ENCODE data around the gene SLC31A1. TPM values are rescaled to one million over a fixed set of nuclear protein-coding genes. Genes with fewer than 3 reads are reported as not detected.

Gene SLC31A1
- total RNA-seq, 8 experiments from 2014 or later, result 10.9 to 25.5 (median 18.7) TPM

- in situ Hi-C loops (cut with MboI; ENCODE audit: low pct_unique_long_range_greater_than_20kb in 2 of 9, low sequenced_read_pairs in 9 of 9, unreplicated experiment in 9 of 9), result no loop called here
These were observed 21.5 kb upstream of the SLC31A1 start for GRCh38 chr9:113199683-113200329.

GRCh38 chr9:113205432-113205831 lies 15.9 kb upstream of the SLC31A1 start:
- peak in 2 of 8 experiments; percentile 82 to 84 for ATAC-seq (replicated peaks in 6 of 8)
- Histone ChIP-seq H3K4me1 (replicated peaks in 1 of 2) (no peaks in the 10 kb centered on the region), H3K27ac (no peak overlapping the region), H3K4me3 (no peak overlapping the region)
- WGBS, 10 experiments, result 25 to 100% (median 89%) methylated on average over 1 to 2 of the region's 2 CpGs
- in situ Hi-C loops (cut with MboI; ENCODE audit: low pct_unique_long_range_greater_than_20kb in 2 of 9, low sequenced_read_pairs in 9 of 9, unreplicated experiment in 9 of 9), result no loop called here

More at GRCh38 chr9:113199683-113200329, 21.5 kb upstream of the SLC31A1 start:
- no peaks in the 10 kb centered on the region for H3K4me1 ChIP-seq (replicated peaks in 1 of 2)
- WGBS, 10 experiments, result 81 to 100% (median 96%) methylated on average over 1 to 4 of the region's 4 CpGs; no CpG with 5 or more reads in 1 of the 10 experiments
- no peak for ATAC-seq (replicated peaks in 6 of 8)
- H3K4me3 ChIP-seq, result no peak overlapping the region
- no peak overlapping the region for H3K27ac ChIP-seq

GRCh38 chr9:113205861-113206260 lies 15.5 kb upstream of the SLC31A1 start:
- Histone ChIP-seq H3K4me3 (no peak overlapping the region), H3K27ac (no peak overlapping the region), H3K4me1 (replicated peaks in 1 of 2) (no peaks in the 10 kb centered on the region)
- WGBS, 10 experiments, result 64 to 100% (median 100%) methylated on average over 1 of the region's 1 CpG; no CpG with 5 or more reads in 3 of the 10 experiments
- in situ Hi-C loops (cut with MboI; ENCODE audit: low pct_unique_long_range_greater_than_20kb in 2 of 9, low sequenced_read_pairs in 9 of 9, unreplicated experiment in 9 of 9), result no loop called here
- ATAC-seq (replicated peaks in 6 of 8), result no peak

GRCh38 chr9:113210815-113211214 lies 10.5 kb upstream of the SLC31A1 start:
- H3K27ac ChIP-seq, result no peak overlapping the region
- H3K4me1 ChIP-seq (replicated peaks in 1 of 2), result no peaks in the 10 kb centered on the region
- no peak overlapping the region for H3K4me3 ChIP-seq
- in situ Hi-C loops (cut with MboI; ENCODE audit: low pct_unique_long_range_greater_than_20kb in 2 of 9, low sequenced_read_pairs in 9 of 9, unreplicated experiment in 9 of 9), result no loop called here
- 80 to 100% (median 98%) methylated on average over 1 to 7 of the region's 10 CpGs for WGBS, 10 experiments
- no peak for ATAC-seq (replicated peaks in 6 of 8)

- no peak for ATAC-seq (replicated peaks in 6 of 8)
- peaks cover 10% of the 10 kb centered on the region in 2 donors for H3K4me1 ChIP-seq (replicated peaks in 1 of 2)
- in situ Hi-C loops (cut with MboI; ENCODE audit: low pct_unique_long_range_greater_than_20kb in 2 of 9, low sequenced_read_pairs in 9 of 9, unreplicated experiment in 9 of 9), result no loop called here
- H3K27ac ChIP-seq, result no peak overlapping the region
- no peak overlapping the region for H3K4me3 ChIP-seq
- 67 to 100% (median 97%) methylated on average over 1 to 3 of the region's 3 CpGs for WGBS, 10 experiments
These were observed 6.2 kb upstream of the SLC31A1 start for GRCh38 chr9:113215132-113215531.

- Histone ChIP-seq H3K4me1 (replicated peaks in 1 of 2) (peaks cover 11 to 12% of the 10 kb centered on the region in 2 donors), H3K4me3 (no peak overlapping the region), H3K27ac (no peak overlapping the region)
- in situ Hi-C loops (cut with MboI; ENCODE audit: low pct_unique_long_range_greater_than_20kb in 2 of 9, low sequenced_read_pairs in 9 of 9, unreplicated experiment in 9 of 9), result no loop called here
- ATAC-seq (replicated peaks in 6 of 8), result no peak
- WGBS, 10 experiments, result 80 to 100% (median 97%) methylated on average over 2 to 3 of the region's 3 CpGs; no CpG with 5 or more reads in 2 of the 10 experiments
These were observed 4.9 kb upstream of the SLC31A1 start for GRCh38 chr9:113216406-113216805.

GRCh38 chr9:113219186-113219936 lies 2.0 kb upstream of the SLC31A1 start:
- in situ Hi-C loops (cut with MboI; ENCODE audit: low pct_unique_long_range_greater_than_20kb in 2 of 9, low sequenced_read_pairs in 9 of 9, unreplicated experiment in 9 of 9), result no loop called here
- H3K4me3 ChIP-seq, result peak overlapping the region in 2 of 5 donors; percentile 75 to 92
- no peak for ATAC-seq (replicated peaks in 6 of 8)

GRCh38 chr9:113219969-113220368 lies 1.4 kb upstream of the SLC31A1 start:
- Histone ChIP-seq H3K4me1 (replicated peaks in 1 of 2) (peaks cover 20 to 24% of the 10 kb centered on the region in 2 donors), H3K4me3 (peak overlapping the region; percentile 52 to 92 (median 71)), H3K27ac (peak overlapping the region in 1 of 2 donors; percentile 50)
- 0 to 67% (median 27%) methylated on average over 1 of the region's 1 CpG; no CpG with 5 or more reads in 3 of the 10 experiments for WGBS, 10 experiments
- in situ Hi-C loops (cut with MboI; ENCODE audit: low pct_unique_long_range_greater_than_20kb in 2 of 9, low sequenced_read_pairs in 9 of 9, unreplicated experiment in 9 of 9), result no loop called here
- ATAC-seq (replicated peaks in 6 of 8), result no peak

More at GRCh38 chr9:113219186-113219936, 2.0 kb upstream of the SLC31A1 start:
- Histone ChIP-seq H3K27ac (no peak overlapping the region), H3K4me1 (replicated peaks in 1 of 2) (peaks cover 20 to 24% of the 10 kb centered on the region in 2 donors)
- WGBS, 10 experiments, result 37 to 88% (median 71%) methylated on average over 2 to 3 of the region's 3 CpGs

GRCh38 chr9:113220467-113221002 lies 809 bp upstream of the SLC31A1 start:
- 0 to 60% (median 3%) methylated on average over 2 to 8 of the region's 11 CpGs for WGBS, 10 experiments
- Histone ChIP-seq H3K4me3 (peak overlapping the region; percentile 52 to 92 (median 71)), H3K27ac (peak overlapping the region; percentile 50 to 86), H3K4me1 (replicated peaks in 1 of 2) (peaks cover 20 to 24% of the 10 kb centered on the region in 2 donors)
- in situ Hi-C loops (cut with MboI; ENCODE audit: low pct_unique_long_range_greater_than_20kb in 2 of 9, low sequenced_read_pairs in 9 of 9, unreplicated experiment in 9 of 9), result no loop called here
- ATAC-seq (replicated peaks in 6 of 8), result no peak

- peak in 2 of 8 experiments; percentile 1 to 4 for ATAC-seq (replicated peaks in 6 of 8)
- 0 to 20% (median 3%) methylated on average over 1 to 9 of the region's 20 CpGs; no CpG with 5 or more reads in 2 of the 10 experiments for WGBS, 10 experiments
- Histone ChIP-seq H3K4me1 (replicated peaks in 1 of 2) (peaks cover 20 to 24% of the 10 kb centered on the region in 2 donors), H3K4me3 (peak overlapping the region; percentile 52 to 92 (median 71)), H3K27ac (peak overlapping the region; percentile 69 to 82)
- in situ Hi-C loops (cut with MboI; ENCODE audit: low pct_unique_long_range_greater_than_20kb in 2 of 9, low sequenced_read_pairs in 9 of 9, unreplicated experiment in 9 of 9), result no loop called here
These were observed 597 bp downstream of the SLC31A1 start for GRCh38 chr9:113221800-113222481.

- 0 to 50% (median 20%) methylated on average over 1 to 4 of the region's 5 CpGs; no CpG with 5 or more reads in 3 of the 10 experiments for WGBS, 10 experiments
- Histone ChIP-seq H3K27ac (peak overlapping the region in 1 of 2 donors; percentile 10), H3K4me3 (peak overlapping the region; percentile 52 to 92 (median 71)), H3K4me1 (replicated peaks in 1 of 2) (peaks cover 20 to 24% of the 10 kb centered on the region in 2 donors)
- no peak for ATAC-seq (replicated peaks in 6 of 8)
- in situ Hi-C loops (cut with MboI; ENCODE audit: low pct_unique_long_range_greater_than_20kb in 2 of 9, low sequenced_read_pairs in 9 of 9, unreplicated experiment in 9 of 9), result no loop called here
These were observed 1.1 kb downstream of the SLC31A1 start for GRCh38 chr9:113222482-113222841.

GRCh38 chr9:113223963-113224362 lies 2.6 kb downstream of the SLC31A1 start:
- in situ Hi-C loops (cut with MboI; ENCODE audit: low pct_unique_long_range_greater_than_20kb in 2 of 9, low sequenced_read_pairs in 9 of 9, unreplicated experiment in 9 of 9), result no loop called here
- ATAC-seq (replicated peaks in 6 of 8), result no peak
- H3K4me1 ChIP-seq (replicated peaks in 1 of 2), result peaks cover 25 to 26% of the 10 kb centered on the region in 2 donors
- no peak overlapping the region for H3K4me3 ChIP-seq
- no peak overlapping the region for H3K27ac ChIP-seq
- 43 to 100% (median 90%) methylated on average over 1 to 2 of the region's 2 CpGs for WGBS, 10 experiments

GRCh38 chr9:113227436-113227835 lies 6.1 kb downstream of the SLC31A1 start:
- Histone ChIP-seq H3K4me3 (no peak overlapping the region), H3K4me1 (replicated peaks in 1 of 2) (peaks cover 13 to 15% of the 10 kb centered on the region in 2 donors), H3K27ac (no peak overlapping the region)
- in situ Hi-C loops (cut with MboI; ENCODE audit: low pct_unique_long_range_greater_than_20kb in 2 of 9, low sequenced_read_pairs in 9 of 9, unreplicated experiment in 9 of 9), result no loop called here
- no peak for ATAC-seq (replicated peaks in 6 of 8)
- WGBS, 10 experiments, result 0 to 100% (median 80%) methylated on average over 1 of the region's 1 CpG; no CpG with 5 or more reads in 7 of the 10 experiments
